ENCODE measurements around the gene DUOXA1.
"Not testable (repeated sequence)": the region's sequence is repeated elsewhere in the genome, so short reads cannot be mapped to it uniquely, and the experiment has no call there.

DUOXA1 gene

GRCh38 chr15:45075440-45076320 is 54.0 kb downstream of the DUOXA1 start:
- not testable (repeated sequence) for ATAC-seq (ENCODE audit: insufficient read depth, low read depth); H3K27me3 ChIP-seq (ENCODE audit: insufficient read depth, low read length, poor library complexity); H4K20me1 ChIP-seq (ENCODE audit: insufficient read depth, low read length); H3K79me2 ChIP-seq (ENCODE audit: insufficient read depth, low read length); H3K27ac ChIP-seq (ENCODE audit: low read length); DNase-seq; H3K36me3 ChIP-seq (ENCODE audit: insufficient read depth, low read length); H3K9ac ChIP-seq (ENCODE audit: low read depth, low read length); H3K9me3 ChIP-seq (ENCODE audit: insufficient read depth, low read length, severe bottlenecking); H3K4me1 ChIP-seq (ENCODE audit: insufficient read depth, low read length); H2AFZ ChIP-seq (ENCODE audit: low read depth, low read length); H3K4me2 ChIP-seq (ENCODE audit: insufficient read depth, low read length); H3K4me3 ChIP-seq (ENCODE audit: low read depth in 1 of 2, low read length in 2 of 2)

GRCh38 chr15:45073602-45074001 is 56.1 kb downstream of the DUOXA1 start:
- H3K27me3 ChIP-seq (ENCODE audit: insufficient read depth, low read length, poor library complexity); H3K4me2 ChIP-seq (ENCODE audit: insufficient read depth, low read length); H3K4me3 ChIP-seq (ENCODE audit: low read depth in 1 of 2, low read length in 2 of 2); H3K9ac ChIP-seq (ENCODE audit: low read depth, low read length); H3K79me2 ChIP-seq (ENCODE audit: insufficient read depth, low read length); H2AFZ ChIP-seq (ENCODE audit: low read depth, low read length); H3K27ac ChIP-seq (ENCODE audit: low read length); H4K20me1 ChIP-seq (ENCODE audit: insufficient read depth, low read length); H3K4me1 ChIP-seq (ENCODE audit: insufficient read depth, low read length); DNase-seq; H3K9me3 ChIP-seq (ENCODE audit: insufficient read depth, low read length, severe bottlenecking); ATAC-seq (ENCODE audit: insufficient read depth, low read depth): not testable (repeated sequence)
- peaks cover 17% of the 10 kb centered on the region; the same call in 1 of the 2 replicates for H3K36me3 ChIP-seq (ENCODE audit: insufficient read depth, low read length)

- not testable (repeated sequence) for H3K4me3 ChIP-seq (ENCODE audit: low read depth in 1 of 2, low read length in 2 of 2); H4K20me1 ChIP-seq (ENCODE audit: insufficient read depth, low read length); H3K4me1 ChIP-seq (ENCODE audit: insufficient read depth, low read length); DNase-seq; H3K79me2 ChIP-seq (ENCODE audit: insufficient read depth, low read length); H2AFZ ChIP-seq (ENCODE audit: low read depth, low read length); H3K9me3 ChIP-seq (ENCODE audit: insufficient read depth, low read length, severe bottlenecking); H3K27me3 ChIP-seq (ENCODE audit: insufficient read depth, low read length, poor library complexity); H3K4me2 ChIP-seq (ENCODE audit: insufficient read depth, low read length); H3K9ac ChIP-seq (ENCODE audit: low read depth, low read length)
- Histone ChIP-seq H3K36me3 (ENCODE audit: insufficient read depth, low read length) (peaks cover 24% of the 10 kb centered on the region; the same call in 1 of the 2 replicates), H3K27ac (ENCODE audit: low read length) (peak overlapping the region; percentile 82)
- peak; percentile 92 for ATAC-seq (ENCODE audit: insufficient read depth, low read depth)
Observed at GRCh38 chr15:45069942-45070360, 59.7 kb downstream of the DUOXA1 start.

Measured in DND-41 (cell line).